Activated T-cell treated with anti-CD3 and anti-CD28 coated beads, Interleukin-2, amount 50 U/mL, for 72 hours (primary cell): ENCODE results near the gene ANKS1B. TPM values are rescaled to one million over a fixed set of nuclear protein-coding genes. Genes with fewer than 3 reads are reported as not detected.

Experiments used
- ATAC-seq, 2 donors: fragments of 150-1000 bp; cut with Tn5 transposase; replicated peaks in 1 of 2; 2 replicates each; pipeline ENCODE4 v1.10.0; 2021; ENCODE audit warnings: moderate library complexity in 2 of 2, mild to moderate bottlenecking in 1 of 2
- DNase-seq, 2 donors: peaks; one replicate each; pipeline ENCODE4 v3.0.0; 2021 to 2022; ENCODE audit warnings: mixed read lengths in 1 of 2
- H3K27ac Mint-ChIP-seq: one replicate; pipeline ENCODE4 v1.8.0; 2022; ENCODE audit warnings: mild to moderate bottlenecking, moderate library complexity, mixed read lengths
- H3K27me3 Mint-ChIP-seq: one replicate; pipeline ENCODE4 v1.8.0; 2022; ENCODE audit warnings: low read depth, mixed read lengths
- H3K36me3 Mint-ChIP-seq, 2 donors: one replicate each; pipeline ENCODE4 v1.8.0; 2022; ENCODE audit warnings: mixed read lengths in 2 of 2, mild to moderate bottlenecking in 1 of 2; ENCODE audit not compliant: insufficient read depth in 2 of 2
- H3K4me1 Mint-ChIP-seq: one replicate; pipeline ENCODE4 v1.8.0; 2022; ENCODE audit warnings: low read depth, mixed read lengths
- H3K4me3 Mint-ChIP-seq, 2 donors: one replicate each; pipeline ENCODE4 v1.8.0; 2022; ENCODE audit warnings: mild to moderate bottlenecking in 2 of 2, mixed read lengths in 2 of 2, moderate library complexity in 2 of 2
- H3K9me3 Mint-ChIP-seq, 2 donors: one replicate each; pipeline ENCODE4 v1.8.0; 2022; ENCODE audit warnings: mixed read lengths in 2 of 2
- total RNA-seq, 2 donors: library from RNA; stranded (reverse); gene quantifications; one replicate each; pipeline ENCODE4 v1.2.3, GENCODE V29; 2022

Gene ANKS1B
- total RNA-seq, 2 donors from 2014 or later: 0.19 to 0.63 TPM

GRCh38 chr12:99476956-99477355, 507.8 kb downstream of the ANKS1B start:
- Mint-ChIP-seq H3K4me1 (no peaks in the 10 kb centered on the region), H3K4me3 (no peak overlapping the region), H3K36me3 (no peaks in the 10 kb centered on the region), H3K27ac (no peak overlapping the region), H3K9me3 (peaks cover 4 to 8% of the 10 kb centered on the region in 2 donors), H3K27me3 (no peaks in the 10 kb centered on the region)
- no peak for ATAC-seq
- no peak for DNase-seq

GRCh38 chr12:99455350-99456035, 529.2 kb downstream of the ANKS1B start:
- no peaks in the 10 kb centered on the region for H3K36me3 Mint-ChIP-seq
- no peak overlapping the region for H3K27ac Mint-ChIP-seq
- no peaks in the 10 kb centered on the region for H3K27me3 Mint-ChIP-seq

GRCh38 chr12:99454539-99455172, 530.1 kb downstream of the ANKS1B start:
- Mint-ChIP-seq H3K9me3 (peaks cover 4 to 8% of the 10 kb centered on the region in 2 donors), H3K27me3 (no peaks in the 10 kb centered on the region), H3K36me3 (no peaks in the 10 kb centered on the region), H3K4me1 (no peaks in the 10 kb centered on the region), H3K4me3 (no peak overlapping the region), H3K27ac (no peak overlapping the region)
- DNase-seq: no peak
- no peak for ATAC-seq

More at GRCh38 chr12:99455350-99456035, 529.2 kb downstream of the ANKS1B start:
- Mint-ChIP-seq H3K9me3 (peaks cover 8% of the 10 kb centered on the region in 2 donors), H3K4me1 (no peaks in the 10 kb centered on the region), H3K4me3 (no peak overlapping the region)
- no peak for DNase-seq
- no peak for ATAC-seq

GRCh38 chr12:99453836-99454538, 530.7 kb downstream of the ANKS1B start:
- no peak for ATAC-seq
- H3K4me1 Mint-ChIP-seq: no peaks in the 10 kb centered on the region
- DNase-seq: no peak
- H3K4me3 Mint-ChIP-seq: no peak overlapping the region
- H3K36me3 Mint-ChIP-seq: no peaks in the 10 kb centered on the region
- peaks cover 4 to 8% of the 10 kb centered on the region in 2 donors for H3K9me3 Mint-ChIP-seq
- no peaks in the 10 kb centered on the region for H3K27me3 Mint-ChIP-seq
- no peak overlapping the region for H3K27ac Mint-ChIP-seq

DNA sequence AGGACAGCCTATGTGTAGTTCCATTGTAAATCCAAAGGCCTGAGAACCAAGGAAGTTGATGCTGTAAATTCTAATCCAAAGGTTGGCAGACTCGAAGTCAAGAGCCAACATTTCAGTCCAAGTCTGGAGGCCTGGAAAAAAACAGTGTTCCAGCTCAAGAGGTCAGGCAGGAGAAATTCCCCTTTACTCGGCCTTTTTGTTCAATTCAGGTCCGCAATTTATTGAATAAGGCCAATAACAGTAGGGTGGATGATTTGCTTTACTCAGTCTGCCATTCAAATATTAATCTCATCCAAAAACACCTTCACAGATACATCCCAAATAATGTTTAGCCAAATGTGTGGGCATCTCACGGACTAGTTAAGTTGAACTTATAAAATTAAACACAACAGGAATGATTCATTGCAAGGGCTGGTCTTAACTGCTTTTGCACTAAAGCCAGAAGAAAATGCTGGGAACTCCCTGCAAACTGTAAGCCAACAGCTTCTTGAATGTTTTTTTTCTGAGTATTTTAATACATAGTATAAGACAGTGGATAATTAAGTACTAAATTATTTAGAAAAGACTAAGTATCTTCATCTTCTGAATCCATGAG, 534.6 kb downstream of the ANKS1B start:
- Mint-ChIP-seq H3K9me3 (peaks cover 2 to 5% of the 10 kb centered on the region in 2 donors), H3K36me3 (no peaks in the 10 kb centered on the region), H3K4me1 (no peaks in the 10 kb centered on the region), H3K27me3 (no peaks in the 10 kb centered on the region), H3K27ac (no peak overlapping the region), H3K4me3 (no peak overlapping the region)
- DNase-seq (no peak), ATAC-seq (no peak)

GRCh38 chr12:99444859-99445316, 539.8 kb downstream of the ANKS1B start:
- Mint-ChIP-seq H3K27ac (no peak overlapping the region), H3K36me3 (no peaks in the 10 kb centered on the region), H3K4me1 (no peaks in the 10 kb centered on the region), H3K4me3 (no peak overlapping the region), H3K27me3 (no peaks in the 10 kb centered on the region), H3K9me3 (peaks cover 0 to 4% of the 10 kb centered on the region in 2 donors)
- no peak for ATAC-seq
- no peak for DNase-seq

GRCh38 chr12:99442758-99443157, 542.0 kb downstream of the ANKS1B start:
- DNase-seq (no peak), ATAC-seq (no peak)
- no peak overlapping the region for H3K4me3 Mint-ChIP-seq
- no peaks in the 10 kb centered on the region for H3K36me3 Mint-ChIP-seq
- H3K27me3 Mint-ChIP-seq: no peaks in the 10 kb centered on the region
- peaks cover 3 to 6% of the 10 kb centered on the region in 2 donors for H3K9me3 Mint-ChIP-seq
- no peaks in the 10 kb centered on the region for H3K4me1 Mint-ChIP-seq
- H3K27ac Mint-ChIP-seq: no peak overlapping the region

GRCh38 chr12:99439399-99439798, 545.3 kb downstream of the ANKS1B start:
- Mint-ChIP-seq H3K36me3 (no peaks in the 10 kb centered on the region), H3K4me1 (peaks cover 7% of the 10 kb centered on the region), H3K9me3 (peaks cover 3 to 7% of the 10 kb centered on the region in 2 donors), H3K4me3 (no peak overlapping the region), H3K27me3 (no peaks in the 10 kb centered on the region), H3K27ac (no peak overlapping the region)
- DNase-seq: no peak
- ATAC-seq: no peak

- no peak overlapping the region for H3K27ac Mint-ChIP-seq
- DNase-seq (no peak), ATAC-seq (peak; percentile 55 to 66)
These were observed 548.2 kb downstream of the ANKS1B start for GRCh38 chr12:99436584-99436983.

GRCh38 chr12:99435095-99435791, 549.5 kb downstream of the ANKS1B start:
- no peak for ATAC-seq
- no peaks in the 10 kb centered on the region for H3K27me3 Mint-ChIP-seq
- H3K9me3 Mint-ChIP-seq: peaks cover 3 to 10% of the 10 kb centered on the region in 2 donors
- H3K36me3 Mint-ChIP-seq: no peaks in the 10 kb centered on the region
- peaks cover 7% of the 10 kb centered on the region for H3K4me1 Mint-ChIP-seq
- H3K4me3 Mint-ChIP-seq: no peak overlapping the region
- no peak overlapping the region for H3K27ac Mint-ChIP-seq
- DNase-seq: no peak

More at GRCh38 chr12:99436584-99436983, 548.2 kb downstream of the ANKS1B start:
- Mint-ChIP-seq H3K9me3 (peaks cover 3 to 10% of the 10 kb centered on the region in 2 donors), H3K27me3 (no peaks in the 10 kb centered on the region), H3K4me3 (no peak overlapping the region), H3K4me1 (peaks cover 7% of the 10 kb centered on the region), H3K36me3 (no peaks in the 10 kb centered on the region)

- H3K36me3 Mint-ChIP-seq: no peaks in the 10 kb centered on the region
- H3K9me3 Mint-ChIP-seq: peaks cover 4 to 10% of the 10 kb centered on the region in 2 donors
- no peaks in the 10 kb centered on the region for H3K27me3 Mint-ChIP-seq
- no peak for DNase-seq
- H3K27ac Mint-ChIP-seq: no peak overlapping the region
- no peak overlapping the region for H3K4me3 Mint-ChIP-seq
- ATAC-seq: no peak
- H3K4me1 Mint-ChIP-seq: peaks cover 7% of the 10 kb centered on the region
These were observed 551.6 kb downstream of the ANKS1B start for GRCh38 chr12:99433155-99433554.

- Mint-ChIP-seq H3K36me3 (no peaks in the 10 kb centered on the region), H3K27ac (no peak overlapping the region), H3K9me3 (peaks cover 7 to 12% of the 10 kb centered on the region in 2 donors), H3K4me1 (no peaks in the 10 kb centered on the region), H3K27me3 (no peaks in the 10 kb centered on the region), H3K4me3 (no peak overlapping the region)
- DNase-seq: no peak
- ATAC-seq: no peak
These were observed 553.5 kb downstream of the ANKS1B start for GRCh38 chr12:99431203-99431602.
